HepG2 (cell line): ENCODE measurements around the gene CYP27A1.

Experiments
- AFF4 ChIP-seq: sonication (generic); formaldehyde crosslinking; IDR thresholded peaks from 2 replicates; pipeline ENCODE4 v1.4.0; 2020; ENCODE audit warnings: missing genetic modification reagents
- ARNTL ChIP-seq: sonication (generic); formaldehyde crosslinking; IDR thresholded peaks from 2 replicates; pipeline ENCODE4 v1.4.0; 2020; ENCODE audit warnings: mild to moderate bottlenecking, missing genetic modification reagents
- CHCHD3 ChIP-seq: sonication (generic); formaldehyde crosslinking; IDR thresholded peaks from 2 replicates; pipeline ENCODE4 v1.8.0; 2022; ENCODE audit warnings: mild to moderate bottlenecking, missing genetic modification reagents, moderate library complexity
- CTCF ChIP-seq: sonication (generic); formaldehyde crosslinking; IDR thresholded peaks from 2 replicates; pipeline ENCODE4 v1.5.0; 2020; ENCODE audit warnings: mild to moderate bottlenecking, missing genetic modification reagents, moderate library complexity
- MLXIP ChIP-seq: sonication (generic); formaldehyde crosslinking; IDR thresholded peaks from 2 replicates; pipeline ENCODE4 v1.9.0; 2021; ENCODE audit warnings: missing genetic modification reagents, borderline replicate concordance
- MYC ChIP-seq: sonication (generic); formaldehyde crosslinking; IDR thresholded peaks from 2 replicates; pipeline ENCODE4 v1.9.0; 2021; ENCODE audit warnings: missing genetic modification reagents, borderline replicate concordance
- PBX3 ChIP-seq: sonication (generic); formaldehyde crosslinking; IDR thresholded peaks from 2 replicates; pipeline ENCODE4 v1.8.1; 2023; ENCODE audit warnings: missing genetic modification reagents, inconsistent platforms, borderline replicate concordance
- PRDM4 ChIP-seq: sonication (generic); formaldehyde crosslinking; IDR thresholded peaks from 2 replicates; pipeline ENCODE4 v1.9.0; 2021; ENCODE audit warnings: missing genetic modification reagents, borderline replicate concordance
- REST ChIP-seq, 2 experiments: IDR thresholded peaks; 2 replicates each; pipeline ENCODE4 v1.6.1; 2011 to 2012; ENCODE audit warnings: low read length in 2 of 2, borderline replicate concordance in 1 of 2, low read depth in 1 of 2, mild to moderate bottlenecking in 1 of 2, moderate library complexity in 1 of 2
- SMAD3 ChIP-seq: sonication (generic); formaldehyde crosslinking; IDR thresholded peaks from 2 replicates; pipeline ENCODE4 v1.4.0; 2020; ENCODE audit warnings: missing genetic modification reagents
- TCF7 ChIP-seq: sonication (generic); IDR thresholded peaks from 2 replicates; pipeline ENCODE4 v1.6.1; 2016; ENCODE audit warnings: antibody characterized with exemption, low read depth
- ZBTB4 ChIP-seq: sonication (generic); formaldehyde crosslinking; IDR thresholded peaks from 2 replicates; pipeline ENCODE4 v1.4.0; 2020; ENCODE audit warnings: missing genetic modification reagents, mild to moderate bottlenecking, borderline replicate concordance

GRCh38 chr2:218745160-218745558 is 36.8 kb upstream of the CYP27A1 start:
- TF ChIP-seq CTCF (CRISPR knock-in tag): no peak
- TF ChIP-seq CHCHD3 (CRISPR knock-in tag): no peak
- TF ChIP-seq MYC: peak; percentile 67
- no peak for TF ChIP-seq MLXIP
- no peak for TF ChIP-seq REST (IDR thresholded peaks at IDR 0.05; ENCODE audit: borderline replicate concordance in 1 of 2, low read depth in 1 of 2, low read length in 2 of 2)
- TF ChIP-seq SMAD3: no peak
- TF ChIP-seq AFF4 (CRISPR knock-in tag): no peak
- no peak for TF ChIP-seq ZBTB4
- 0 out of 2 replicates have a peak, but pooled peaks have one; percentile 10 for TF ChIP-seq TCF7
- TF ChIP-seq PBX3 (CRISPR knock-in tag): no peak
- no peak for TF ChIP-seq PRDM4 (CRISPR knock-in tag)
- no peak for TF ChIP-seq ARNTL (CRISPR knock-in tag)
